T follicular helper cell (primary cell): ENCODE measurements around the gene SND1.

Source experiments
- DNase-seq: peaks from one replicate; pipeline ENCODE4 v3.0.0-alpha.2; 2020; ENCODE audit warnings: low read depth

The SND1 gene

GRCh38 chr7:127802845-127803244, 150.9 kb downstream of the SND1 start:
- DNase-seq = no peak

- no peak for DNase-seq
These were observed 151.6 kb downstream of the SND1 start for GRCh38 chr7:127803626-127804025.

GRCh38 chr7:127807340-127807739, 155.3 kb downstream of the SND1 start:
- no peak for DNase-seq

DNA sequence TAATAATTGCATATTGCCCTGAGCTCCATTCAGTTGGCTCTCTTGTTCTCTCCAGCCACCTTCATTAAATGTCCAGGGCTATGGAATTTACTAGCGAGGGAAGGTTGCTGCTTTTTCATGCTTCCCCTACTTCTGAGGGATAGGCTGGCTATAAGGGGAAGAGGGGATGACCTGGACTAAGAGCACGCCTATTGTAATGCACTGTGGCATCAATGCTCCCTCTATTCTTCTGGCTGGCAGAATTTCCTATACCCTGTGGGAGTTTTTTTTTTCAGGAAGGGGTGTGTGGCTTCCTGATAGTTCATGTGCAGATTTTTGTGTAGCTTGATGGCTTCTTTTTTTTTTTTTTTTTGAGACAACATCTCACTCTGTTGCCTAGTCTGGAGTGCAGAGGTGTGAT, 155.8 kb downstream of the SND1 start:
- DNase-seq = no peak

- no peak for DNase-seq
These were observed 157.3 kb downstream of the SND1 start for GRCh38 chr7:127809261-127809702.

- DNase-seq = no peak
These were observed 158.1 kb downstream of the SND1 start for GRCh38 chr7:127810113-127810512.

DNA sequence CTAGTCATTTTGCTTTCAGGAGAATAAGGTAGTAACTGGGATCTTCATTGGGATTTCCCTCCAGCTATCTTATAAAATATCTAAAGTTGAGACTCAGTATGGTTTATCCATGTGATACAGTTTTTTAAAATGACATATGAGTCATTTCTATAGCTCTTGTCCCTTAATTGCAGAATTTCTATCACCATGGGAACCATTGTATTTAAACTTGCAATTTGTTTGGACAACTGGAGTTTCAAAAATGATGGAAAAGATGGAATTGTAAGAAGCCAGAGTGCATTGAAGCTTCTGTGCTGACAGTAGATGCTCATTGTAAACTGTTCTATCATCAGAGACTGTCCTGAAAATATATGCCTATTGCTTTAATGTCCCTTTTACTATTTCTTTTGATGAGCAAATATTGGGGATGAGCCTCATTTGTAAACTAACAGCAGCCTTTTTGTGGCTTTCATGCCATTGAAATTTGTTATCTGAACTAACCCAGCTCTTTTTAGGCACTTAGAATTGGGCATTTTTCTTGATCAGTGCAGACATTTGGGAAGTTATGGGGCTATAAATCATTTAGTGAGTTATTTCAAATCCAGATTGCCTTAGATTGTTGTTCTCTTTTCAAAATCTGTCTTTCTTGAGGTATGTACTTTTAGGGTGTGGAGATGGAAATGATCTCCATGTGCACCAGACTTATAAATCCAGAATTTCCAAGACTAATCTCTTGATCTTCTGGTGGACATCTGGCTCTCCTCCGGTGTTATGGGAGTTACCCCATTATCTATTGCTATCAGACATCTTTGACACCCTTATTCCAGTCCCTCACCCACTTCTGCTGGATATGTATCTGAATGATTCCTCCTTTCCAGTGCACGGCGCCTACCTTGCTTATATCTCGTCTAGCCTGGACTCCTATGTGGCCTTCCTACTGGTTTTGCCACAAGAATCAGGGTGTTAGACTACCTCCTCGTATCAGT, 159.0 kb downstream of the SND1 start:
- no peak for DNase-seq

- no peak for DNase-seq
These were observed 160.5 kb downstream of the SND1 start for GRCh38 chr7:127812540-127812939.

DNA sequence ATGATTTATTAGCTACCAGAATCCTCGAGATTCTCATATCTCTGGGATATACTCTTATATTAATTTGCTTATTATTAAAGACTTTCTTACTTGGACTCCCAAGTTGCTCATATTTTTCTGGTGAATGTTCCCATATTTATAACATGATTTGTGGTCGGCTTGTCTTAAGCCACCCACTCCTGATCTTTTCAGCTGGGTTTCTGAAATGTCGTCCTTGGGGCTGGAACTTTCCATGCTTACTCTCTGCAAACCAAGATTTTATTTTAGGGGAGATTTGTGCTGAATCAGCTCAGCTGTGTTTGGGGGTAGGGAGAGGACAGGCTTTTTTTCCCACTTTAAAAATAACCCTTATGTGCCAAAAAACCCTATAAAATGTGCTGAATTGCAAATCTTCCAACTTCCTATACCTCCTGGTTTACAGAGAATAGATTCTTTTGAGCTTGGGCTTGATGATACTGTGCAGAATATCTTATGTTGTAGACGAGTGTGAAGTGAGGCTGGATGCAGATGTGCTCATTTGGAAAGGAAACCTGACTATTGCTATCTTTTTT, 162.1 kb downstream of the SND1 start:
- DNase-seq = no peak

- DNase-seq = no peak
These were observed 163.7 kb downstream of the SND1 start for GRCh38 chr7:127815631-127816145.

DNA sequence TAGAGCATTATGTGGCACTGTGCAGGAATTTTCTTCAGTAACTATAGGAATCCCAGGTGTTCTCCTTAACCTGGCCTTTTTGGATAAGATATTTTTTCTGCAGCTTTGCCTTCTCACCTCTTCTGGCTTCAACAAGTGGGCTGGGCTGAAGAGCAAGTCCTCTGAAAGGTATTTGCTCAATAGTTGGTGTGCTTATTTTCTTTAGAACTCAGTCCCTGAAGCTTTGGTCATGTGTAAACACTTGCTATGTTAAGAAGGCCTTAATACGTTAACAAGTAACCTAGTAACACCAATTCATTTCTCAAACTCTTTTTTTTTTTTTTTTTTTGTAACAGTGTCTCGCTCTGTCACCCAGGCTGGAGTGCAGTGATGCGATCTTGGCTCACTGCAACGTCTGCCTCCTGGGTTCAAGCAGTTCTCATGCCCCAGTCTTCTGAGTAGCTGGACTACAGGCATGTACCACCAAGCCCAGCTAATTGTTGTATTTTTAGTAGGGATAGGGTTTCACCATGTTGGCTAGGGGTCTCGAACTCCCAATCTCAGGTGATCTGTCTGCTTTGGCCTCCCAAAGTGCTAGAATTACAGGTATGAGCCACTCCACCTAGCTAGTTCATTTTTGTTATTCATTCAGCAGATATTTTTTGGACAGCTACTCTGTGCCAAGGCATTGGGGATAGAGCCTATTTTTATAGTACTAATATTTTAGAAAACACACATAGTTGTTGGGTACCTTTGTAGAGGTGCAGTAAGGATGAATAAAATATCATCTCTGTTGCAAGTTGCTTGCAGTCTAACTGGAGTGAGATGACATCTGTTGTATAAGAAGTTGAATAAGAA, 164.6 kb downstream of the SND1 start:
- no peak for DNase-seq

- no peak for DNase-seq
These were observed 165.5 kb downstream of the SND1 start for GRCh38 chr7:127817466-127817865.

GRCh38 chr7:127818306-127818705, 166.3 kb downstream of the SND1 start:
- no peak for DNase-seq

DNA sequence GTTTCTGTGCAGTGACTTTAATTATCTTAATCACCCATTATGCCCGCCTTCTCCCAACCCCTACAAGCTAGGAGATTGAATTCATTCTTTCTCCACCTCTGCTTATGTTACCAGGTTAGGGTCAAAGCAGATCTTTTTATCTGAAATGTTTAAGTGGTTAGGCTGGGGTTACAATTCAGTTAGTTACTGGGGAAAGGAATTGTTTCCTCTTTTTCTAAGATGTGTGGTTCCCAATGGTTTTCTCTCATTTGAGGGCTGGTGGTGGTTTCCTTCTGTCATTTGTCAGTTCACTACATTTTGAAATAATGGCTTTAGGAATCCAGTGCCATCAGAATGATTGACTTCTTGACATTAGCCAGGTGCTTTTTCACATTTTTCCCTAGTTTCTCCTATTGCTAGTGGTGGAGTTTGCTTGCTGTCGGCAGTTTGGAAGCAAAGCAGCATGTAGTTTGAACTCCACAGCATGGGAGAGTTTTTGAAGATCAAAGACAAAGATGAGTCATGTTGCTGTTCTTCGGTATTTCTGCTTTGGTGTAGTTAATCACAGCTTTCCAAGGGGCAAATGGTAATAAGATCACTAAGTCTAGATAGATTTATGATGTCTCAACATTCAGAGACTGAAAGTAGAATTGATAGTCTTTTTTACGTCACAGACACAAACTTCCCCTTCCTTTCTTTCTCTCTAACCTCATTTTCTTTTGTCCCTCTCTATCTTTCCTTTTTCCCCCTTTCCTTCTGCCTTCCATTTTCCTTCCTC, 168.2 kb downstream of the SND1 start:
- DNase-seq = no peak

GRCh38 chr7:127820732-127821085, 168.7 kb downstream of the SND1 start:
- DNase-seq = no peak

GRCh38 chr7:127821146-127821545, 169.2 kb downstream of the SND1 start:
- DNase-seq = no peak

DNA sequence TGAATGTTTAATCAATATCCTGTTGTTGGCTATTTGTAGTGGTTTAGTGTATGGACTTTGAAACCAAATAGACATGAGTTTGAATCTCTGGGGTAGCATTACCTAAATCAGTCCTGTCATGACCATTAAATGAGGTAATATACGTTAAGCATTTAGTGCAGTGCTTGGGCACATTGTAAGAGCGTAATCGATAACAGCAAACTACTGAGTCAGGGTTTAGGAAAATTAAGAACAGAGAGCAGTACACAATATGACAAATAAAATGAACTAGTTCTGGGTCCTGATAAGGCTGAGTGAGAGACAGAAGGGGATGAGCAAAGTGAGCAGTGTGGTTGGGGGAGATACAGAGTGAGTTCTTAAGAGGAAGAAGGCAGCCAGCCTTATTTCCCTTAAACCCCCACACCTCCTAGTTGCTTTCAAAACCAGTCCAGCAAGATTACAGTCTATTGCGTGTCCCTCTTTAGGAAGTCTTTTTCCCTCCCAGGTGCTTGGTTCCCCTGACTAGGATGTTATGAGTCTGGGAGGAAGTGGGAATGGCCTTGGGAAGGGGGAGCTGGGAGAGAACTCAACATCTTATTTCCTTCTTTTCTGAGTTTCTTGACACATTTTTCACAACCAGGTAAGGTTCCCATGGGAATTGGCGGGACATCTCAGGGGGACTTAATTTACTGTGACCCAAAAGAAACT, 171.0 kb downstream of the SND1 start:
- no peak for DNase-seq

- no peak for DNase-seq
These were observed 172.7 kb downstream of the SND1 start for GRCh38 chr7:127824682-127825081.

GRCh38 chr7:127828843-127829500, 177.0 kb downstream of the SND1 start:
- no peak for DNase-seq
